C4-2B (cell line): Measurements from ENCODE around the gene PTX4.

Source experiments
- ZFX ChIP-seq: fragments of 450-650 bp; IDR thresholded peaks from 2 replicates; pipeline ENCODE4 v1.6.1; 2017
- TF ChIP-seq, protein P1 (sequence below): fragments of 450-650 bp; conservative IDR thresholded peaks from 2 replicates; pipeline ENCODE4 v1.5.1; 2017; ENCODE audit warnings: mild to moderate bottlenecking

- TF ChIP-seq, protein P1, sequence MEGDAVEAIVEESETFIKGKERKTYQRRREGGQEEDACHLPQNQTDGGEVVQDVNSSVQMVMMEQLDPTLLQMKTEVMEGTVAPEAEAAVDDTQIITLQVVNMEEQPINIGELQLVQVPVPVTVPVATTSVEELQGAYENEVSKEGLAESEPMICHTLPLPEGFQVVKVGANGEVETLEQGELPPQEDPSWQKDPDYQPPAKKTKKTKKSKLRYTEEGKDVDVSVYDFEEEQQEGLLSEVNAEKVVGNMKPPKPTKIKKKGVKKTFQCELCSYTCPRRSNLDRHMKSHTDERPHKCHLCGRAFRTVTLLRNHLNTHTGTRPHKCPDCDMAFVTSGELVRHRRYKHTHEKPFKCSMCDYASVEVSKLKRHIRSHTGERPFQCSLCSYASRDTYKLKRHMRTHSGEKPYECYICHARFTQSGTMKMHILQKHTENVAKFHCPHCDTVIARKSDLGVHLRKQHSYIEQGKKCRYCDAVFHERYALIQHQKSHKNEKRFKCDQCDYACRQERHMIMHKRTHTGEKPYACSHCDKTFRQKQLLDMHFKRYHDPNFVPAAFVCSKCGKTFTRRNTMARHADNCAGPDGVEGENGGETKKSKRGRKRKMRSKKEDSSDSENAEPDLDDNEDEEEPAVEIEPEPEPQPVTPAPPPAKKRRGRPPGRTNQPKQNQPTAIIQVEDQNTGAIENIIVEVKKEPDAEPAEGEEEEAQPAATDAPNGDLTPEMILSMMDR = no peak
- no peak for TF ChIP-seq ZFX
Observed at GRCh38 chr16:1534021-1535020, 45.6 kb upstream of the PTX4 start.
